ENCODE results near the gene ABHD16B.

ABHD16B gene

DNA sequence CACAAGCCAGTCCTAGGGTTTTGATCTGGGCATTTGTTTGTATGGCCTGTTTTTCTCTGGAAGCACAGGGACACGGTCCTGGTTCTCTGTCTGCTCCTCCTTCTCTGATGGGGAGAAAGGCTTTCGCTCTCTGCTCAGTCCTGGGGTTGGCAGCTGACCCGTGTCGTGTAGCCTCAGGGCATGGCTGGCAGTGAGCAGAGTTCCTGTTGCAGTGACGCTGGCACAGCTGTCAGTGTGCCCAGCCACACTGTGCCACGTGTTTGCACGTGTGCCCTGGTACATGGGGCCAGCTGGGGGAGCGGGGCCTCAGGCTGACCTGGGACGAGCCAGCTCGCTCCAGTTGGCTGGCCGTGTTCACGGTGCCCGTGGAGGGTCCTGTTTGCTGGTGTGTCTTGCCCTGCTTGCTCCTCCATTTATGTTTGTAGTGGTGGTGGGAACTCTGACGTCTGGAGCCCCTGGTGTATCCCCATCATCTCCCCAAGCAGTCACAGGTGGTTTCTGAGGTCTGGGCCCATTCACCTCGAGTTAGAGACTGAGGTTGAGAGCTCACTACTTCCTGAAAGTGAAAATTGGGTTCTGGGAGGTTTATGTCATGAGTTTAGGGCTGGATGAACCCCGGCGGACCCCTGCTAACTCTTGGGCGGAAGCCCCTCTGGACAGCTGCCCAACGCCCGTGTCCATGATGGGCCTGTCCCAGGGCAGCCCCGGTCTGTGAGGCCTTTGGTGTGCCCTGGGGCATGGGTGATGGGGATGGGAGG is 23.4 kb downstream of the ABHD16B start:
- no peak overlapping the region for H3K4me3 ChIP-seq (ENCODE audit: low read depth, low read length)
- TF ChIP-seq, protein P1, sequence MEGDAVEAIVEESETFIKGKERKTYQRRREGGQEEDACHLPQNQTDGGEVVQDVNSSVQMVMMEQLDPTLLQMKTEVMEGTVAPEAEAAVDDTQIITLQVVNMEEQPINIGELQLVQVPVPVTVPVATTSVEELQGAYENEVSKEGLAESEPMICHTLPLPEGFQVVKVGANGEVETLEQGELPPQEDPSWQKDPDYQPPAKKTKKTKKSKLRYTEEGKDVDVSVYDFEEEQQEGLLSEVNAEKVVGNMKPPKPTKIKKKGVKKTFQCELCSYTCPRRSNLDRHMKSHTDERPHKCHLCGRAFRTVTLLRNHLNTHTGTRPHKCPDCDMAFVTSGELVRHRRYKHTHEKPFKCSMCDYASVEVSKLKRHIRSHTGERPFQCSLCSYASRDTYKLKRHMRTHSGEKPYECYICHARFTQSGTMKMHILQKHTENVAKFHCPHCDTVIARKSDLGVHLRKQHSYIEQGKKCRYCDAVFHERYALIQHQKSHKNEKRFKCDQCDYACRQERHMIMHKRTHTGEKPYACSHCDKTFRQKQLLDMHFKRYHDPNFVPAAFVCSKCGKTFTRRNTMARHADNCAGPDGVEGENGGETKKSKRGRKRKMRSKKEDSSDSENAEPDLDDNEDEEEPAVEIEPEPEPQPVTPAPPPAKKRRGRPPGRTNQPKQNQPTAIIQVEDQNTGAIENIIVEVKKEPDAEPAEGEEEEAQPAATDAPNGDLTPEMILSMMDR (IDR thresholded peaks at IDR 0.05; ENCODE audit: low read depth, low read length), result no peak

DNA sequence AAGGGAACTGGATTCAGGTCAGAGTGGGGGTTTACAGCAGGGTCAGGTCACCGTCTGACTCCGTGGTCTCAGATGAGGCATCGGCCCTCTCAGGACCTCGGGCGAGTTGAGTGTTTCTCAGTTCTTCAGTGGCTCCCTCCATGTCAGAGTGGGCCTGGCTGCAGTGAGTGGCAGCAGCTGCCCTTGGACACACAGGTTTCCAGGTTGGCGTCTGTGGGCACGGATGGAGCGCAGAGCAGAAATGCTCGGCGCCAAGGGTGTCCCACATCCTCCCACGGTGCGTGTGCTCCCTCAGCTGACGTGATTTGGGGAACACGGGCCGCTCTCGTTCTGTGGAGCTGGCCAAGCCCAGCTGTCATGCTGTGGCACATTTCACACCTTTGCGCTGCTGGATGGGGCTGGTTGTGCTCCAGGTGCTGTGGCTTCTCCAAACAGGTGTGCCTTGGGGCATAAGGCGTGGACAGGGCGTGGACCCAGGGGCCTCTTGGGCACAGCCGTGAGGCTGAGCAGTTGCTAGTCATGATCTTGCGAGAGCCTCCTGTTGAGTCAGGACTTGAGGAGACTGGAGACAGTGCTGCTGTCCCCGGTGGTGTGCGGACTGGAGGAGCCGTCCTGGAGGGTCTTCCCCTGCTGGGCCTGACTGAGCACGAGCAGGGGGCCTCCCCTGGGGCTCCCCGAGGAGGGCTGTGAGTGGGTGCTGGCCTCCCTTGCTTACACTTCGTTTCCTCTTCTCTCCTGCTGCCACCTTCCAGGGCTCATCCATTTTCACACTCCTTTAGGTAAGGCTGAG is 24.2 kb downstream of the ABHD16B start:
- H3K4me3 ChIP-seq (ENCODE audit: low read depth, low read length), result no peak overlapping the region
- TF ChIP-seq, protein P1 (IDR thresholded peaks at IDR 0.05; ENCODE audit: low read depth, low read length), result no peak

DNA sequence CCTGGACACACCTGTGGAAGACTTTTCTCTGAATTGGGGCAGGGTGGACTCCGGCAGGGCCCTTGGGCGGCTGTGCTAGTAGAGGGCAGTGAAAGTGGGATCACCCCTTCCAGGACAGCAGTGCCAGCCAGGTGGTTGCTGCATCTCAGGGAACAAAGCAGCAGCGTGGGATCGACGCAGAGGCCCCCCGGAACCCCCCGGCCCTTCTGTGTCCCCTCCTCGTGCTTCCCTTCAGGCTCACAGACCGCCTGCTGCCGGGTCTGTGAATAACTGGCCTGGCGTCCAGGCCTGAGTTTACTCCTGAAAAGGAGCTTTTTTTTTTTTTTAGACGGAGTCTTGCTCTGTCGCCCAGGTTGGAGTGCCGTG is 24.7 kb downstream of the ABHD16B start:
- TF ChIP-seq, protein P1 (IDR thresholded peaks at IDR 0.05; ENCODE audit: low read depth, low read length), result no peak
- no peak overlapping the region for H3K4me3 ChIP-seq (ENCODE audit: low read depth, low read length)

DNA sequence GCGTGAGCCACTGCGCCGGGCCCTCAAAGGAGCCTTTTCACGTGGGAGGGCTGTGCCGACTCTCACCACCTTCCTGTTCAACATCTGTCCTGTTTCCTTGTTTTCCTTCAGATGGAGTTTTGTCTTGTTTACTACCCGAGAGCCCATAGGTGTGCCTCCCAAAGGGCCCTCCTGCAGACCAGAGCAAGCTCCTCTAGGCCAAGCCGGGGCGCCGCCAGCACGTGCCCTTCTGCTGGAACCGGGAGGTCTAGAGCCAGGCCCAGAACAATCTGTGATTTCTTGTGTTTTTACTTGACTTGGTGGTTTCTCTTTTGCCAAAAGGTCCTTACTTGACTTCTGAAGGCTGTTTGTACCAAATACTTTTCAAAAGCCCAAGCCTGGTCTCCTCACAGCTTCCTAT is 25.6 kb downstream of the ABHD16B start:
- H3K4me3 ChIP-seq (ENCODE audit: low read depth, low read length), result no peak overlapping the region
- TF ChIP-seq, protein P1 (IDR thresholded peaks at IDR 0.05; ENCODE audit: low read depth, low read length), result no peak

GRCh38 chr20:63889241-63890200 is 28.2 kb downstream of the ABHD16B start:
- TF ChIP-seq, protein P1 (IDR thresholded peaks at IDR 0.05; ENCODE audit: low read depth, low read length), result no peak
- no peak overlapping the region for H3K4me3 ChIP-seq (ENCODE audit: low read depth, low read length)

DNA sequence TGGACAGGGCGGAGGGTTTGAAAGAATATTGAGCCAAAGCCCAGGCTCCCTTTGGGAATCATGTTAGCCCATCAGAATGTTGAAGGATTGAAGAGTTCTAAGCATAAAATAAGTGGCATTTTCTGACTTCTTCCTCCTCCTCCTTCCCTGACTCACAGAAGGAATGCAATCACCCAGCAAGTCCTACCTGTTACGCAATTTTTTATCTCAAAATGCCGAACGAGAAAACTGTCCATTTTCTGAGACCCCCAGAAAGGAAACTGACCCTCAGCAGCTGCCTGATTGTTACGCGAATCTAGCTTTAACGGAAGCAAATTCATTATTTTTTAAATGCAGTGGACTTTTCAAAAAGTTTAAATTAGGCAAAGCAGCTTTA is 28.9 kb downstream of the ABHD16B start:
- TF ChIP-seq, protein P1 (IDR thresholded peaks at IDR 0.05; ENCODE audit: low read depth, low read length), result no peak
- no peak overlapping the region for H3K4me3 ChIP-seq (ENCODE audit: low read depth, low read length)

Measured in WI38 (cell line).